Measurements from ENCODE around the gene PTPRN2.

The PTPRN2 gene

DNA sequence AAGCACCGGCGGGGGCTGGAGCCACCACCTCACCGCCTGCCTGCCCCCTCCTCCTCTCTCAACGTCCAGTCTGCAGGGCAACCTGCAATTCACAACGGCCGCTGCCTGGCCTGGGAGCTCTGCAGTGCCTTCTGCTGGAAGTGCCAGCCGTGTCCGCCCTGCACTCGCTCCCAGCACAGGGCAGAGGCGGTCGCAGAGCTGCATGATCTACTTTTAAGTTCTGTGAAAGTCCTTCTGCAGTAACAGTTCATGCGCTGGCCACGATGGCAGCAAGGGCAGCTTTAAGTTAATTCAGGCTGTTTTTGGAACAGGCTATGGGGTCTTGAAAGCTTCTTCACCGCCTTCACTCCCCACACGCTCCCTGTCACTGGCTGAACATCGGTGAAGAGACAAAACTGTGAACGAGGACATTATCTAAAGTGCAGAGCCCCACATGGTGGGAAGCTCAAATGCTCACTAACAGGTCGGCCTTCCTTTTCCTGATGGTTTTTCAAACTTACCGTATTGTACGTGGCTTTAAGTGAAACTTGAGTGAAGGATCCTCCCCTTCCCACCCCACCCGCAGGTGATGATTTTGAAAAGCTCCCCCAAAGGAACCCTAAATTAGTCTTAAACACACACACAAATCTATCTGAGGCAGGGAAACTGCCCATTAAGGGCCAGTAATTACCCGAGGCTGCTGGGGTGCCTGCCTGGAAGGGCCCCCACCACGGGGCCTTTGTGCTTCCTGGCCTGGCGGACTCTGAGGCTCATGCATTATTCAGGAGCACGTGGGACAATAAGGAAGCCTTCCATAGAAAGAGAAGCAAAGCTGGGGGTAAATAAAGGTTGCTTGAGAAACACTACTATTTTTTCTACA is 746.5 kb downstream of the PTPRN2 start:
- TF ChIP-seq GATA2 (IDR thresholded peaks at IDR 0.05; ENCODE audit: low read depth, low read length): no peak
- TF ChIP-seq GATA3 (IDR thresholded peaks at IDR 0.05; ENCODE audit: low read depth, low read length): no peak

DNA sequence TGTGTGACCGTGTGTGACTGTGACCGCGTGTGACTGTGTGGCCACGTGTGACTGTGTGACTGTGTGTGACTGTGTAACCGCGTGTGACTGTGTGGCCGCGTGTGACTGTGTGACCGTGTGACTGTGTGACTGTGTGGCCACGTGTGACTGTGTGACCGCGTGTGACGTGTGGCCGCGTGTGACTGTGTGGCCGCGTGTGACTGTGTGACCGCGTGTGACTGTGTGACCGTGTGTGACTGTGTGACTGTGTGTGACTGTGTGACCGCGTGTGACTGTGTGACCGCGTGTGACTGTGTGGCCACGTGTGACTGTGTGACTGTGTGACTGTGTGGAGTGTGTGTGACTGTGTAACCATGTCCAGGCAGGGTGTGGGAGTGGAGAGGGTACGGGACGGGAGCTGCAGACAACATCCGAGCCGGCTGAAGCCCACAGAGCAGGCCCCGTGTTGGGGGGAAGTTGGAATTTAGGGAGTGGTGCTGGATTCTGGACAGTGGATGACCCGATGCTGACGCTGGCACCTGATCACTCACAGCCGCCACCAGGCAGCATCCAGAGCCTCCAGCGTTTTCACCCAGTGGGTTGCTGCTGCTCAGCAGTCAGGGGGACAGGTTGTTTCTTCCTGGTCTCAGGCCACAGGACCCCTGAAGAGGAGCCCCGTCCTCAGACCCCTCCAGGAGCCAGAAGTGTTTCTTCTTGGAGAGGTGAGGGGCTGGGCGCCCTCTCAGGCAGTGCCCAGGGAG is 747.3 kb downstream of the PTPRN2 start:
- TF ChIP-seq GATA2 (IDR thresholded peaks at IDR 0.05; ENCODE audit: low read depth, low read length) (no peak), GATA3 (IDR thresholded peaks at IDR 0.05; ENCODE audit: low read depth, low read length) (no peak)

DNA sequence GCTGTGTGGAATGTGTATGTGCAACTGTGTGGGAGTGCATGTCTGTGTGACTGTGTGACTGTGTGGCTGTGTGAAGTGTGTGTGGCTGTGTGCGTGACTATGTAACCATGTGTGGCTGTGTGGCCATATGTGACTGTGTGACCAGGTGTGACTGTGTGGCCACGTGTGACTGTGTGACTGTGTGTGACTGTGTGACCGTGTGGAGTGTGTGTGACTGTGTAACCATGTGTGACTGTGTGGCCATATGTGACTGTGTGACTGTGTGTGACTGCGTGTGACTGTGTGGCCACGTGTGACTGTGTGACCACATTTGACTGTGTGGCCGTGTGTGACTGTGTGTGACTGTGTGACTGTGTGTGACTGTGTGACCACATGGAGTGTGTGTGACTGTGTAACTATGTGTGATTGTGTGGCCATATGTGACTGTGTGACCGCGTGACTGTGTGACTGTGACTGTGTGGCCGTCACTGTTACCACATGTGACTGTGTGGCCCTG is 747.9 kb downstream of the PTPRN2 start:
- TF ChIP-seq GATA3 (IDR thresholded peaks at IDR 0.05; ENCODE audit: low read depth, low read length) (no peak), GATA2 (IDR thresholded peaks at IDR 0.05; ENCODE audit: low read depth, low read length) (no peak)

DNA sequence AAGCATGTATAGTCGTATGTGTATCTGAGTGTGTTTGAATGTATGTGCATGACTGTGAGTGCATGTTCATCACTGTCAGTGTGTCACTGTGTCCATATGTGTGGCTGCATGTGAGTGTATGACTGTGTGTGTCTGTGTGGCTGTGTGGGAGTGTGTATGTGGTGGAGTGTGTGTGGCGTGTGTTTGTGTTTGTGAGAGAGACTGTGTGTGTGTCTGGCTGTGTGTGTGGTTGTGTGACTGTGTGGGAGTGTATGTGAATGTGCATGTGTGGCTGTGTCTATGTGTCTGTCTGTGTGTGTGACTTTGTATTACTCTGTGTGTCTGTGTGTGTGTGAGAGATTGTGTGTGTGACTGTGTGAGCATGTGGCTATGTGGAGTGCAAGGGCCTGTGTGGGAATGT is 748.4 kb downstream of the PTPRN2 start:
- TF ChIP-seq GATA2 (IDR thresholded peaks at IDR 0.05; ENCODE audit: low read depth, low read length): no peak
- TF ChIP-seq GATA3 (IDR thresholded peaks at IDR 0.05; ENCODE audit: low read depth, low read length): no peak

DNA sequence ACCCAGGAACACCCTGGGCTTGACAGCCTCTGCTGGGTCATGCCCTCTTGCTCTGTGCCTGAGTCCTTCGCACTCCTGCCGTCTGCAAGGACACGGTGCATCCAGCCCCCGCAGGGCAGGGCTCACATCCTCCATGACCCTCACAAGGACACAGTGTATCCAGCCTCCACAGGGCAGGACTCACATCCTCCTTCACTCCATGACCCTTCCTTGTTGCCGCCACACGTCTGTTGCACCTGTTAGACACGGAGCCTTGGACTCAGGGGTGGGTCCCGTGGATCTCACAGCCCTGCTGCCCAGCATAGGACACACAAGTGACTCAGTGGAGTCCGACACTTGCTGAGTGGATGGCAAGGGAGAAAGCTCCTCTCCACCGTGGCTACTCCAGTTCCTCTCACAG is 750.1 kb downstream of the PTPRN2 start:
- TF ChIP-seq GATA3 (IDR thresholded peaks at IDR 0.05; ENCODE audit: low read depth, low read length): no peak
- TF ChIP-seq GATA2 (IDR thresholded peaks at IDR 0.05; ENCODE audit: low read depth, low read length): no peak

DNA sequence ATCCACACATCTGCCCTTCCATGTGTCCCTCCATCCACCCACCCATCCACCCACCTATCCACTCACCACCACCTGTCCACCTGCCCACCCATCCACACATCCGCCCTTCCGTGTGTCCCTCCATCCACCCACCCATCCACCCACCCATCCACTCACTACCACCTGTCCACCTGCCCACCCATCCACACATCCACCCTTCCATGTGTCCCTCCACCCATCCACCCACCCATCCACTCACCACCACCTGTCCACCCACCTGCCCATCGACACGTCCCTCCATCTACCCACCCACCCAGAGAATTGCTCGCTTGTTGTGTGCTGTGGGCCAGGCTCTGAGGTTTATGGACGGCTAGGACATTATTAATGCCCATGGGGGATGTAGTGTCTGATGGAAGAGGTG is 750.6 kb downstream of the PTPRN2 start:
- TF ChIP-seq GATA3 (IDR thresholded peaks at IDR 0.05; ENCODE audit: low read depth, low read length): no peak
- TF ChIP-seq GATA2 (IDR thresholded peaks at IDR 0.05; ENCODE audit: low read depth, low read length): no peak

DNA sequence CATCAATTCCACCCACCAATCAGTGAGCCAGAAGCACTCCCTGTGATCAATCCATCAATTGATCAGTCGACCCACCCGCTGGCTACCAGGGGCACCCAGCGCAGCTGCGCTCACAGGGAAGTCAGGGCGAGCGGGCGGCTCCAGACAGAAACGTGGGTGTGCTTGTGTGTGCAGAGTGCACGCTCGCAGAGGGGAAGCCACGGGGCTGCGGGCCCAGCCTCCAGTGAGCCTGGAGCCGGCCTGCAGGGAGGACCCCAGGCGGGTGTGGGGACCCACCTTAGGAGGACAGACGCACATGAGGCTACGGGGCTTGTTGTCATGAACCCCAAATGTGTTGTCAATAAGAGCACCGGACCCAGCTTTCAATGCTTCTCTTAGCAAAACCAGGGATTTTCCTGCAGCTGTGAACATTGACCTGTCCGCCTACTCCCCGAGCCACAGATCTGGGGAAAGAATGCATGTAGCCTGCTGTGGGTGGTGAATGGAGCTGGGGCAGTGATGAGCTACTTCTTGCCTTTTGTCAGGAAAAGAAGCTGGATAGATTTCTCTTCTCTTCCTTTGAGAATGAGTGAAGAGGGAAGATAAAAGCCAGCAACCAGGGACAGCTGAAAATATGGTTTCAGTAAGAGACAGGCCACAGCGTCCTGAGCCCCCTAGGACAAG is 753.0 kb downstream of the PTPRN2 start:
- no peak for TF ChIP-seq GATA3 (IDR thresholded peaks at IDR 0.05; ENCODE audit: low read depth, low read length)

DNA sequence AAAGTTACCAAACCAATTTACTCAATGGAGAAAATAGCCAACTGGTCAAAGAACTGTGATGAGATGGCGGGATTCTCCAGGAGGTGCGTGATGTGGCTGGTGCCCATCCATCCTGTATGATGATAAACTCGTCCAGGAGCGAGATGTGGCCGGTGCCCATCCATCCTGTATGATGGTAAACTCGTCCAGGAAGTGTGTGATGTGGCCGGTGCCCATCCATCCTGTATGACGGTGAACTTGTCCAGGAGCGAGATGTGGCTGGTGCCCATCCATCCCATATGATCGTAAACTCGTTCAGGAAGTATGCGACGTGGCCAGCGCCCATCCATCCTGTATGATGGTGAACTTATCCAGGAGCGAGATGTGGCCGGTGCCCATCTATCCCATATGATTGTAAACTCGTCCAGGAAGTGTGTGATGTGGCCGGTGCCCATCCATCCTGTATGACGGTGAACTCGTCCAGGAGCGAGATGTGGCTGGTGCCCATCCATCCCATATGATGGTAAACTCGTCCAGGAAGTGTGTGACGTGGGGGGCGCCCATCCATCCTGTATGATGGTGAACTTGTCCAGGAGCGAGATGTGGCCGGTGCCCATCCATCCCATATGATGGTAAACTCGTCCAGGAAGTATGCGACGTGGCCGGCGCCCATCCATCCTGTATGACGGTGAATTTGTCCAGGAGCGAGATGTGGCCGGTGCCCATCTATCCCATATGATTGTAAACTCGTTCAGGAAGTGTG is 754.6 kb downstream of the PTPRN2 start:
- TF ChIP-seq GATA2 (IDR thresholded peaks at IDR 0.05; ENCODE audit: low read depth, low read length): no peak
- TF ChIP-seq GATA3 (IDR thresholded peaks at IDR 0.05; ENCODE audit: low read depth, low read length): no peak

DNA sequence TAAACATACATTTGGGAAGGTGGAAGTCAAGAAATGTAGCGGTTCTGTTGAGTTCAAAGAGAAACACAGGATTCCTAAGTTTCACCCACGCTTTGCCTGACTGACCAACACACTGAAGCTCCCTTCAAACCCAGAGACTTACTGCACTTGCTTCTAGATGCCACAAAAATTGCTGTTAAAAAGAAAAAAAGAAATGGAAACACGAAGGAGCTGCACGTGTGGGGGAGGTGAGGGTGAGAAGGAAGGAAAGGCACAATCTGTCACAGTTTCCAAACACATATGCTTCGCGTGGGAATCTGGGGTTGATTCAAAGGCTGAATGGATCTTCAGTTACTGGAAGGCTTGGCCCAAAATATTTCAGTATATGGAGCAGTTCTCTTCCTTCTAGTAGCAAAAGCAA is 755.2 kb downstream of the PTPRN2 start:
- TF ChIP-seq GATA3 (IDR thresholded peaks at IDR 0.05; ENCODE audit: low read depth, low read length): no peak
- TF ChIP-seq GATA2 (IDR thresholded peaks at IDR 0.05; ENCODE audit: low read depth, low read length): no peak

DNA sequence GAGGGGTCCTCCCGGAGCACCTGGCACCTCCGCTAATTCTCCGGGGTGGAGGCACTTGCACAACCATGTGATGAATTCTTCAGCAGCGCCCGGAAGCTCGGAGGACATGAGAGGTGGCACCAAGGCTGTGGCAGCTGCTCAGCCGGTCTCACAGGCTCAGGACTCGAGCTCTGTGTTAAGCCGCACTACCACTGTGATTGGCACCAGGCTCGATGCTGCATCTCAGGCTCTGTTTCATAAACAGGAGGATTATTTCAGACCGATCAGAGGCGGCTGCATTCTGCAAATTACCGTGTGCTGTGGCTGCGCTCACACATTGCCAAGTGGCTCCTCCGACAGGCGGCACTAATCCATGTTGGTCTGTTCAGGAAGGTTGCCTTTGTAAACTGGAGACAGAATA is 755.6 kb downstream of the PTPRN2 start:
- no peak for TF ChIP-seq GATA2 (IDR thresholded peaks at IDR 0.05; ENCODE audit: low read depth, low read length)
- TF ChIP-seq GATA3 (IDR thresholded peaks at IDR 0.05; ENCODE audit: low read depth, low read length): no peak

DNA sequence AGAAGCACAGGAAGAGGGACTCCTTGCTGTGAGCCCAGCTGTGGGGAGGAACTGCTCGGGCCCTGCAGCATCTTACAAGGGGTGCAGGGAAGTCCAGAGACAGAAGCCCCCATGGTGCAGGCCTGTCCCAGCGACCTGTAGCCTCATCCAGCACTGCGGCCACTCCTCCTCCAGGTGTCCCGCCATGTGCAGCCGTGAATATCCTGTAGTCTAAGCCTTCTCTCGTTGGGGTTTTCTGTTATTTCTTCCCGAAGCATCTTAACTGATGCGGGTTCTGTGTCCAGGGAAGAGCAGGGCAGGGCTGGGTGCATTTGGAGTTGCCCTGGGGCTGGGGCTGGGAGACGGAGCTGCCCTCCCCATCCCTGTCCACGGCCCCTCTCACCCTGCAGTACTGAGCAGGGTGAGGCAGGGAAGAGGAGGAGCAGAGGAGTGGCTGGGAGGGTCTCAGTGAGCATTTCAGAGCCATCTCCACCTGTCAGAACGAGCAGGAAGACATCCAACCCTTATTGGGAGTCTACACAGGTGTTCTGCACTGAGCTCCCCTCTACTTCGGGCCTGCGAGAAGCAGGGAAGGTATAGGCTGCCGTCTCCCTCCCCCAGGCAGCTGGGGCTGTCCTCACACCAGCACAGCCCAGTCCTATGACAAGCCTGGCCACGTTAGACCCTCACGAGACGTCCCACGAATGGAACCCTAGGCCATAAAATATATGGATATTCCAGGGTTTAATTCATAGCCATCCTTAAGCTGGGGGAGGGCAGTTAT is 756.3 kb downstream of the PTPRN2 start:
- TF ChIP-seq GATA2 (IDR thresholded peaks at IDR 0.05; ENCODE audit: low read depth, low read length) (no peak), GATA3 (IDR thresholded peaks at IDR 0.05; ENCODE audit: low read depth, low read length) (no peak)

DNA sequence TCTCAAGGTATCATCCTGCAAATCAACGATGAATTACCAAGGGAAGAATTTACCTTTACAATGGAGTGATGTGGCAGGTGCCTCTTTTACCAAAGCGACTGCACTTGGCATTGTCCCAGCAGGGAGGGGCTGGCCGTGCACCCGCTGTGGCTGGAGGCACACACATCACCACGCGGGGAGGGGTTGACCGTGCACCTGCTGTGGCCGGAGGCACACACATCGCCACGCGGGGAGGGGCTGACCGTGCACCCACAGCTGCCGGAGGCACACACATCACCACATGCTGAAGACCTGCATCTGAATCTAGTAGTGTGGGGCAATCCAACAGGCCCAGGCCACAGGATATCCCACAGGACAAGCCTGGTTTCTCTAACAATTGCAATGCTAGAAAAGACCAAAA is 757.3 kb downstream of the PTPRN2 start:
- TF ChIP-seq GATA3 (IDR thresholded peaks at IDR 0.05; ENCODE audit: low read depth, low read length): no peak
- no peak for TF ChIP-seq GATA2 (IDR thresholded peaks at IDR 0.05; ENCODE audit: low read depth, low read length)

DNA sequence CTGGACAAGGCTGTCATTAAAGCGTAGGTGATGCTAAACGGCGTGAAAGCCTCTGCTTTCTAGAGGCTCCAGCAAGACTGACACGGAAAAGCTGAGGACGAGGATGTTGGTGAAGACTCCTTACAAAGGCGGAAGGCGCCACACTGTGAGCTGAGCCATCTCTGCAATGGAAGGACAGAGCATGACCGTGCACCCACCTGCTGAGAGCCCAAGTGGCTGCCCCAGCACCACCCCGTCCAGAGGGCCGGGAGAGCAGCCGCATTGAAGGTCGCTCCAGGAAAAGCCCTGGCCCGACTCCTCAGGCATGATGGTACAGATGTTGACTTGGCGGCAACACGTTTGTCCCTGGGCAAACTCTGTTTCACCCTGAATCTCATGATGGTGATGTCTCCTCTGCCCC is 758.1 kb downstream of the PTPRN2 start:
- TF ChIP-seq GATA2 (IDR thresholded peaks at IDR 0.05; ENCODE audit: low read depth, low read length): no peak

Data from SH-SY5Y (cell line).